ENCODE measurements around the gene RNF123. TPM values are rescaled to one million over a fixed set of nuclear protein-coding genes. Genes with fewer than 3 reads are reported as not detected.

Gene RNF123
- total RNA-seq, 1 donor, result 19.4 TPM

GRCh38 chr3:49722896-49723295, 33.5 kb downstream of the RNF123 start:
- no peak for TF ChIP-seq CTCF (IDR thresholded peaks at IDR 0.05; ENCODE audit: insufficient read depth, low read length)
- H3K4me3 ChIP-seq (ENCODE audit: low read depth, low read length), result peak overlapping the region; percentile 100
- no peak for DNase-seq (ENCODE audit: low read depth)

GRCh38 chr3:49723296-49723627, 33.9 kb downstream of the RNF123 start:
- TF ChIP-seq CTCF (IDR thresholded peaks at IDR 0.05; ENCODE audit: insufficient read depth, low read length), result no peak
- H3K4me3 ChIP-seq (ENCODE audit: low read depth, low read length), result peak overlapping the region; percentile 100
- DNase-seq (ENCODE audit: low read depth), result peak; percentile 37

- peak; percentile 95 for DNase-seq (ENCODE audit: low read depth)
- peak within 1 kb of the TSS; percentile 100 for H3K4me3 ChIP-seq (ENCODE audit: low read depth, low read length)
- TF ChIP-seq CTCF (IDR thresholded peaks at IDR 0.05; ENCODE audit: insufficient read depth, low read length), result no peak
These were observed 34.5 kb downstream of the RNF123 start, which contains the start of gene GMPPB for GRCh38 chr3:49723628-49724551. Gene GMPPB, minus strand, starts transcription at chr3:49723951. Its CDS starts 225 bp downstream, at chr3:49723726.

GRCh38 chr3:49724586-49724985, 35.2 kb downstream of the RNF123 start:
- DNase-seq (ENCODE audit: low read depth), result peak; percentile 19
- TF ChIP-seq CTCF (IDR thresholded peaks at IDR 0.05; ENCODE audit: insufficient read depth, low read length), result no peak
- H3K4me3 ChIP-seq (ENCODE audit: low read depth, low read length), result peak overlapping the region; percentile 65

- no peak overlapping the region for H3K4me3 ChIP-seq (ENCODE audit: low read depth, low read length)
- DNase-seq (ENCODE audit: low read depth), result no peak
- no peak for TF ChIP-seq CTCF (IDR thresholded peaks at IDR 0.05; ENCODE audit: insufficient read depth, low read length)
These were observed 36.7 kb downstream of the RNF123 start for GRCh38 chr3:49725906-49726681.

GRCh38 chr3:49727154-49727923, 38.0 kb downstream of the RNF123 start:
- H3K4me3 ChIP-seq (ENCODE audit: low read depth, low read length), result no peak overlapping the region
- TF ChIP-seq CTCF (IDR thresholded peaks at IDR 0.05; ENCODE audit: insufficient read depth, low read length), result no peak
- no peak for DNase-seq (ENCODE audit: low read depth)
